T-helper 9 cell (primary cell): ENCODE data around the gene CXorf49.
"Not testable (repeated sequence)": the region's sequence is repeated elsewhere in the genome, so short reads cannot be mapped to it uniquely, and the experiment has no call there.

Source experiments
- DNase-seq: peaks from one replicate; pipeline ENCODE4 v3.0.0-alpha.2; 2020

Gene CXorf49

DNA sequence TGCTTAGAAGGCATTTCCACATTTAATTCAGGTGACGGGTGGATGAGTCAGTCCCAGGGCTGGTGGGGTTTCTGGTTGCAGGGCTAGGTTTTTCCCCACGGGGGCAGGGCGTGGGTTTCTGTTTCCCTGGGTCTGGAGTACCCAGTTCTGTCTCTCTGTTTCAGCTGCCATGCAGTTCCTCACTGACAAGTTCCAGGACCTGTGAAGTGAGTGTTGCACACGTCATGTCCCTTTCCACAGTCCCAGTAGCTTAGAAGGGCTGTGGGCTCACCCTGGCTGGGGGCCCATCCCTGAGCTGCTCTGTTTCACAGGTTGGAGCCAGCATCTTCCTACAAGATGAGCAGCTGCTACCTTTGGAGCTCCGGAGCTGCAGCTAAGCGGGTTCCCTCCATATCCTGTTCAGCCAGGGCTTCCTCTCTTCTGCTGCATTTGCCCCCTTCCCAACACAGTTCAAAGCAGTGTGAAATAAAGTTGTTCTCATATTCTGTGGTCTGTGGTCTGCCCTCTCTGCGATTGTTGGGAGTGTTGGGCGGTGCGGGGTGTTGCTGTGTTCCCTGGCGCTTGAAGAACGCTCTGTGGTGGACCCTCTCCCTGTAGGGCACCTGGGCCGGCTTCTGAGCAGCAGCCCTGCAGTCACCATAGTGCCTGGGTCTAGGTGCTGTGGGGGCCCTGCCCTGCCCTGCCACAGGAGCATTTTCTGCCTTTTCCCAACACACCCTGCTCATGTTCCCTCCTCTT, 46.9 kb downstream of the CXorf49 start:
- no peak for DNase-seq

DNA sequence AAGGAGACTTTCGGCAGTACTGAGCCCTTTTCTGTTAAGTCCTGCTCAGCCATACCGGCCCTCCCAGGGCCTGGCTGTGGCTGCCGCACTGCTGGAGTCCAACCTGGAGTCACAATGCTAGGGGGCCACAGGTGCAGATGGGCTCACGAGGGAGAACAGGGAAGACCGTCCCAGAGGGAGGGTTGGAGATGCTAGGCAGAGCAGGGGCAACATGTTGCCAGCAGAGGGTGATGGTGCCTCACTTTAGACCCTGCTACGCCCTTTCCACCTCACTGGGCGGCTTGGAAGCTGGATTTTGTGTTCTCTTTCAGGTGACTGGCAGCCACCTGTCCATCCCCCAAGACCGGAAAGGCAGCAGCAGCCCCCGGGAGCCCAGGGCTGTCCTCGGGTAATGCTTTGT, 48.1 kb downstream of the CXorf49 start:
- DNase-seq = not testable (repeated sequence)

DNA sequence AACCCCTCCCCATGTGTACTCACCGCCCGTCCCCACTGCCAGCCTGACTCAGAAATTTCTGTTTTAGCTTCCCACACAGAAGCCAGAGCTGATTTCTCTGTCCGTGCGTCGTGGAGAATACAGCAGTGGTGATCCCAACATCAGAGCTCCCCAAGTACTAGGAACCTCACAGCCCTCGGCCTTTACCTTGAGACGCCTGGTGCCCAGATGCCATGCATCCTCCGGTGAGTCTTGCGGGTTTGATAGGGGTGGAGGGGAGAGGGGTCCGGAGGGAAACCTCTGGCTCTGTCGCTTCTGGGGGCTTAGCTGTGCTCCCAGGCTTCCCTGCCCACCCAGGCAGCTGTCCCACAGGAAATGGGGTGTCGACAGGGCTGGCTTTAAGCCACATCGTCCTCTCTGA, 48.6 kb downstream of the CXorf49 start:
- no peak for DNase-seq

DNA sequence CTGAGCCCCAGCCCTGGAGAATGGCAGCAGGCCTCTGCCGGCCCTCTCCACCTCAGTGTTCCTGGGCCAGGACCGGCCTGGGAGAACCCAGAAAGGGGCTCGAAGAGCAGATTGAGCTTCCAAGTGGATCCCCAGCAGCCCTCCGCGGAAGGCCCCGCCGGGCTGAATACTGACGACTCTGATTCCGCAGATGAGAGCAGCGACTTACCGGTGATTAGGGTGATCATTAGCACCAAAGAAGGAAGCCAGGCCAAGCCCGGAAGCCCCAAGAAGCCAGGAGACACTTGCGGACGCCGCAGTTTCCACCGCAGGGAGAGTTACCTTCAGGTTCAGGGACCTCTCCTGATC, 49.9 kb downstream of the CXorf49 start:
- no peak for DNase-seq

DNA sequence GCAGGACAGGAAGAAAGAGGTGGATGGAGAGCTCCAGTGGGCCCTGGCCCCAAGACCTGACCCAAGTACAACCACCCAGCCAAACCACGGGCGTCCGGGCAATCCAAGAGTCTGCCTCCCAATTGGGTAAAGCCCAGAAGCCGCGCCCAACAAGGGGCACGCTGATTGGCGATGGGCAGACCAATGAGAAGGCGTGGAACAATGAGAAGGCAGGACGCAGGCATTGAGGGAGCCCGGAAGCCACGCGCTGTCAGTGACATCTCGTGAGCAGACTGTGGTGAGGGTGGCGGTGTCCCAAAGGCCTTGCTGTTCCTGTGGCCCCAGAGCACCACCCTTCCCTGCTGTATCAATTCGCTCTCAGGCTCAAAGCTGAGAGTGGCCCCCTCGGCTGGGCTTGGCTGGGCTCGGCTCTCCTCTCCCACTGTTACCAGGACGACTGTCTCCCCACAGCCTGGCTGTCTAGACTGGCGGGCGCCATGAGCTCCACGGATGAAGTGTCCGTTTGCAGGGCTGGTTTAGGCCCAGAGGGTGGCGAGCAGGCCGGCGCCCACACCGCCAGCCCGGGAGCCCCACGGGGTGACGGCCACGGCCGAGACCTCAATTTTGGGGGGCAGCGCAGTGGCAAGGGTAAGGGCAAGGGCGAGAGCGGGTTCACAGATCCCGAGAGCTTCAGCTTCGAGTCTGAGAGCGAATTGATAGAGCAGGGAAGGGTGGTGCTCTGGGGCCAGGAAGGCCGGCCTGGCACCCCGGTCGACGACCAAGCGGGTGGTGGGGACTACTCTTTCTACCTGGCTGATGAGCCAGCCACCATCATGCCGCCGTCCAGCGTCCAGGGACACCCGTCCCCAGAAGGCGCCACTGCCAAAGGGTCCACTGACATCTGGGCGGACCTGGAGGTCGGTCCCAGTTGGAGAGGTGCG, 50.5 kb downstream of the CXorf49 start, which contains the start of gene LOC101059915:
Gene LOC101059915, plus strand, starts transcription at position 219 of the 920 bp plus-strand sequence.
- no peak for DNase-seq

DNA sequence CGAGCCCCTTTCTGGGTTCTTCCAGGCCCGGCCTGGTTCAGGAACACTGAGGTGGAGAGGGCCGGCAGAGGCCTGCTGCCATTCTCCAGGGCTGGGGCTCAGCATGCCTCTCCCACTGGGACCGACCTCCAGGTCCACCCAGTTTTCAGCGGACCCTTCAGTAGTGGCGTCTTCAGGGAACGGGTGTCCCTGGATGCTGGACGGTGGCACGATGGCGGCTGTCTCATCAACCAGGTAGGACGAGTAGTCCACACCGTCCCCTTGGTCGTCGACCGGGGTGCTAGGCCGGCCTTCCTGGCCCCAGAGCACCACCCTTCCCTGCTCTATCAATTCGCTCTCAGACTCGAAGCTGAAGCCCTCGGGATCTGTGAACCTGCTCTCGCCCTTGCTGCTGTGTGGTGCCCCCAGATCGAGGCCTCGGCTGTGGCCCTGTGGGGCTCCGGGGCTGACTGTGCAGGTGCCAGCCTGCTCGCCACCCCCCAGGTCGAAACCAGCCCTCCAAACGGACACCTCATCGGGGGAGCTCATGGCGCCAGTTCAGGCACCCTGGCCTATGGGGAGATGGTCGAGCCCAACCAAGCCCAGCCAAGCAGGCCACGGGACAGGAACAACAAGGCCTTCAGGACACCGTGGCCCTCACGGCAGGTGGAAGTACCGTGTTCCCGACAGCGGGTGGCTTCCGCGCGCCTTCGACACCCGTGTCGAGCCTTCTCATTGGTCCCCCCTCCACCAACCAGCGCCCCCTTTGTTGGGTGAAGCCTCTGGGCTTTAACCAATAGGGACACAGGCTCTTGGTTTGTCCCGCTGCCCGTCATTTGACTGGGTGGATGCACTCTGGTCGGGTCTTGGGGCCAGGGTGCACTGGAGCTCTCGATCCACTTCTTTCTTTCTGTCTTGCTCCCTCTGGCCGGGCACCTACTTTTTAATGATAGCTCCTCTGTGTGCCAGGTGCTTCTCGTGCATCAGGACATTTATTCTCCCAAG, 51.6 kb downstream of the CXorf49 start:
- no peak for DNase-seq

DNA sequence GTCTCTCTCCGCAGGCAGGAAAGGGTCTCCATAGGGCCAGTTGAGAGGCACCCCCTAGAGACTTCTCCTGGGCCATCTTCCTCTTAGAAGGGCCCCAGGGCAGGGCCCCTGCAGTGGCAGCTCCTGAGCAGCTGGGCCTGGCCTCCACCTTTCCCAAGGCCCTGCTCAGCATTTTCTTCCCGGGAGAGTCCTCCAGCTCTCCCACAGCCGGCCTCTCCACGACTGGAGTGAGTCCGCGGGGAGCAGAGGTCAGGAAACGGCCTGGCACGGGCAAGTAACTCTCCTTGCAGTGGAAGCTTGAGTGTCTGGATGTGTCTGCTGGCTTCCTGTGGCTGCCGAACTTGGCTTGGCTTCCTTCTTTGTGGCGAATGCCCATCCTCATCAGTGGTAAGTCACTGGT, 52.3 kb downstream of the CXorf49 start:
- no peak for DNase-seq

DNA sequence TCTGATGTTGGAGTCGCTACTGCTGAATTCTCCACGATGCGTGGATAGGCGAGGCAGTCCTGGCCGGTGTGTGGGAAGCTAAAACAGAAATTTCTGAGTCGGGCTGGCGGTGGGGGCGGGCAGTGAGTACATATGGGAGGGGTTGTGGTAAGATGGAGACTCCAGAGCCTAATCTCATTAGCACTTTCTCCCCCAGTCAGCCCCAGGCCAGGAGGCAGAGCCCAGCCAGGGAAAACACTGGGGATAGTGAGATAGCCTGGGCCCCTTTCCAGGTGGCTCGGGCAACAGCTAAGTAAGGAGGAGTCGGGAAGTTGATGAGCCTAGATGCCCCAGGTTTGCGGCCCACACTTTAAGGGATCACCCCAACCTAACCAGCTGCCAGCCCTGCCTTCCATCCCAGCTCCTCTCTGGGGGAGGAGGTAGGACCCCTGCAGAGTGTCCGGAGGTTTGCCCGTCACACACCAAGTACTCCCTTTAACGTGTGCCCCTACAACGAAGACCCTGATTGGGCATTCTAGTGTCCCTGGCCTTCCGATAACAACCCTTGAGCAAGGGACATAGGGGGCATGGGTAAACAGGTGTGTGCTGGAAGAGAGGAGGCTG, 53.1 kb downstream of the CXorf49 start:
- no peak for DNase-seq
